LoVo (cell line): ENCODE data around the gene CYB561.
A peak's percentile ranks its signal among the peaks of the same experiment; 100 is the strongest.

Experiments used
- DNase-seq: peaks from one replicate; pipeline ENCODE4 v3.0.0-alpha.2; 2016; ENCODE audit warnings: low spot score

Gene CYB561

GRCh38 chr17:63433746-63434591 is 12.1 kb downstream of the CYB561 start:
- DNase-seq: no peak

DNA sequence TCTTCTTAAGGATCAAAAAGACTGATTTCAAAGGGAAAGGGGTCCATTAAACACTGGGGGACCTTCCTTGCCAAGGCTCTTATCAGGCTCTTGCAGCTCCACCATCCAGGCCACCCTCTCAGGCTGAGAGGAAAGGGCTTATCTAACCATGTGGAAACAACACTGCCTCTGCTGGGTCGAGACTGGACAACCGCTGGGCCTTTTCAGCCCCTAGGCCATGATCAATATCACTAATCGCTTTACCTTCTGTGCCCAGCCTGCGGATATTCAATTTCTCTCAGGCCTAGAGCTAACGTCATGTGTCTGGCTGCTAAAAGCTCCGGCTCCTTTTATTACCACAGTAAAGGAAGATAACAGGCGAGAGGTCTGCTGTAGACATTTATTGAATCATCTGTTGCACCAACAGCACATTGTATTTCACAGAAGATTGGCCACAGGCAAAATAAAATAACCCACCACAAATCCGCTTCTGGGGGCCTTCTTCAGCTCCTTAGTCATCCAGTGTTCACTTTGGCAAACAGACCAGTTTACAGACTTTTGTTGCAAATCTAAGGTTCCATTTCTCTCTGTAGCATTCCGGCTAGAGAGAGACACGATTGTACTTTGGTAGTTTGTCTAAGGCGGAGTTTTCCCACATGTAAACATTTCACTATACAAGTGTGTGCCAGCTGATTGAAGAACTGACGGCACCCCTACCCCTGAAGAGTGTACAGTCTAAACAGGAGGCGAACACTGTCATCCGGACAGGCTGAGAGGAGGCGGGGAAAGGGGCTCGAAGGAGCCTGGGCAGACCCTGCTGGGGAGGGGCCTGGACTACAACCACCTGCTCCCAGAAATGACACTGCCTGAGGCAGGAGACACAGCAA is 13.9 kb downstream of the CYB561 start:
- peak; percentile 47 for DNase-seq

GRCh38 chr17:63431618-63431938 is 14.5 kb downstream of the CYB561 start:
- DNase-seq: no peak

DNA sequence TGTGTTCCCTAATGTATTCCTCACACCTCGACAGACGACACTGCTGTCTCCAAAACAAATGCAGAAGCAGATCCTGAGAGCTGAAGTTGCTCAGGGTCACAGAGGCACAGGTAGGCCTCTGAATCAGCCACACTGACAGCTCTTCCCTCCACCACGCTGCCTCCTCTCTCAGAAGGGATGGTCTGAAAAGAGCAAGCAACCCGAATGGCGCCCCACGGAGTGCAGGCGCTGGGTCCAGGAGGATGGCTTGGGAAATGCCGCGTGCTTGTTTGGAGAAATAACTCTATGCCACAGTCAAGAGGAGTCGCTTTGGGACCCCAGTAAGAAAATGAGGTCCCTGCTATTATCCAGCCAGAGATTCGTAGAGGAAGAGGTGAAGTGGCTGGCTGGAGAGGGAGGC is 15.9 kb downstream of the CYB561 start:
- DNase-seq: no peak

GRCh38 chr17:63429766-63430165 is 16.3 kb downstream of the CYB561 start:
- DNase-seq: no peak

GRCh38 chr17:63426917-63427308 is 19.2 kb downstream of the CYB561 start:
- no peak for DNase-seq

GRCh38 chr17:63426041-63426916 is 19.8 kb downstream of the CYB561 start:
- no peak for DNase-seq

GRCh38 chr17:63425483-63425882 is 20.6 kb downstream of the CYB561 start:
- peak; percentile 75 for DNase-seq

- DNase-seq: no peak
These were observed 22.1 kb downstream of the CYB561 start for GRCh38 chr17:63423963-63424362.

DNA sequence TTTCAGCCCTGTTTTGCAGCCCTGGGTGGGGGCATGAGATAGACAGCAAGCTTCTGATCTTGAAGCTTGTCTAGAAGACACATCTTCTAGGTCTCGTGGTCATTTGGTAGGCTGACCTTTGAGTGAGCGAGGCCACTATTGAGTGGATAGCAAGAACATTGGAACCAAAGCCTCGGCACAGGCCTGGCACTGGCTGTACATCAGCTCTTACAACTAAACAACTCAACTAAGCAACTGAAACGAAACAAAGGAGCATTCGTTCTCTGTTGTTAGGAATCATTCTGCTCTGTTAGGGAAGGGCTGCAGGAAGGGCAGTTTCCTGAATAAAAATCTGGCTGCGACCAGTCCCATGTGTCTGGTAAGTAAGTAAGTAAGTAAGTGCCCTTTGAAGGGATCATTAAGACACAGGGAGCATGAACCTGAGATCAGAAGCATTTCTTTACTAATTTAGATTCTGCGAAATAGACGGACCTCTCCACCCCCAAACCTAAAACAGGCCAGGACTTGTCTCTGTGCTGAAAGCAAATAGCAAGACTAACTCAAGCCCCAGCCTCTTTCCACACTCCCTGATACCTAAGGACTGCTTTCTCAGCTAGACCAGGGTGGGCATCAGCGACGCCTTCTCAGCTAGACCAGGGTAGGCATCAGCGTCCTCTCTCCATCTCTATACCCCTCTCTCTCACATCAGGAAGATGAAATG is 22.7 kb downstream of the CYB561 start:
- DNase-seq: no peak

DNA sequence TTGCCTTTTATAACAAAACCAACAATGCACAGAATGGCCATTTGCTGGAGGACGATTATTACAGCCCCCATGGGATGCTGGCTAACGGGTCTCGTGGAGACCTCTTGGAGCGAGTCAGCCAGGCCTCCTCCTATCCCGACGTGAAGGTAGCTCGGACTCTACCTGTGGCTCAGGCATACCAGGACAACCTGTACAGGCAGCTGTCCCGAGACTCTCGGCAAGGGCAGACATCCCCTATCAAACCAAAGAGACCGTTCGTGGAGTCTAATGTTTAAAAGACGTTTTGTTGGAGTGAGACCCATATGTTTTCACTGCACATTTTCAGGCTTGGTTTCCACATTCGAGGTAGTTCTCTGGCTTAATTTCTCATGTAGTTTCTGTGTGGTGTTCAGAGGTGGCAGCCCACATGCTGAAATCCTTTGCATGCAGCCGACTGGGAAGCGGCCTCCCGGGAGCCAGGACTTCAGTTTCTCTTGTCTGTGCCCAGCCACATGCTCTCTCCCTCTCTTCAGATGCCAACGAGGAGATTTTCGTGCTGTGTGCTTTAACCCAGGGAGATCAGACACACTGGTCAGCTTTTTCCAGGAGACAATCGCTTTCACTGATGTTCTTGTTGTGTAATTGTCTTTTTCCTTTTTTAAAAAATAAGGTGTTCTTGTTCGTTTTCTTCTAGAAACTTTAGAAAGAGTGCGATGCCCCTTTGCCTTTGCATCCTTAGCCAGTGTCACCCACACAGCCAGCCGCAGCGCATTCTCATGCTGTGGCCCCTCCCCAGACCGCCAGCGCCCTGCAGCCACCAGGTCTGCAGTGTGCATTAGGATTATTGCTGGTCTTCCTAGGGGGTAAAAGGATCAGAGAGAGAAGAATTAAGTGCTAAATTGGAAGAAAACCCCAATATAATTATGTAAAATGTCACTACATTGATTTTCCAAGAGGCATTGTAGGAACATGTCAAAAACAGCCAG is 24.1 kb downstream of the CYB561 start:
- DNase-seq: no peak

GRCh38 chr17:63420868-63421680 is 25.0 kb downstream of the CYB561 start:
- no peak for DNase-seq

- DNase-seq: no peak
These were observed 25.9 kb downstream of the CYB561 start for GRCh38 chr17:63419949-63420867.

DNA sequence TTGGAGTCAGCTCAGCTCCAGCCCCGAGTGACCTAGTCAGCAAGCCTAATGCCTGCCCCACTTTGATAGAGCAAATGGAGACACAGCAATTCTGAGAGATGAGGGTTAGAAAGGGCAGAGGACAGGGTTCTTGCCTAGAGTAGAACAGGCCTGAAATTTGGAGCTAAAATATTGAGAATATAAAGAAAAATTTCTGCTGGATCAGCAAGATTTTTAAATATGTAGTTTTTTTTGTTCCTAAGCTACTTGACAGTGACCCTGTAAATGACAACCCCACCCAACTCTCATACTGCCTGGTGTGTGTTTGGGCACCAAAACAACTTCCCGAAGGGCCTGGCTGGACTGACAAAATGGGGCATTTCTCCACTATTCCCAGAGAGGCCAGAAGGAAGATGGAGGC is 26.7 kb downstream of the CYB561 start:
- DNase-seq: no peak

DNA sequence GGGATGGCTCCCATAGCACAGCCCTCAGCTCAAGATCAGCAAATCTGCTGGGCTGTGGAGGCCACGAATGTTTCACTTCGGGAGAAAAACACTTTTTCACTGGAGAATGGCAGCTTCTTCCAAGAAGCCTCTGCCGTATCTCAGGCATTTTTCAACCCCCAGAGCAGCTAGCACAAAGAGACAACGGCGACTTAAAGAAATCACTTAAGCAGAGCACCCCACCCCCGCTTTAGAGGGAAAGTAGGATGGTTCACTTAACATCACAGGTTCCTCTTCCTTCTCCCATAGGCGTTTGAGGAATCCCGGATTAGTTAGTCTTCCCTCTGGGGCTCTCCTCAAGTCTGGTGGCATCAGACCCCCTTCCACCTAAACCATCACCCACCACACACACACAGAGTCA is 27.6 kb downstream of the CYB561 start:
- DNase-seq: no peak

GRCh38 chr17:63414222-63414621 is 31.9 kb downstream of the CYB561 start:
- DNase-seq: no peak

DNA sequence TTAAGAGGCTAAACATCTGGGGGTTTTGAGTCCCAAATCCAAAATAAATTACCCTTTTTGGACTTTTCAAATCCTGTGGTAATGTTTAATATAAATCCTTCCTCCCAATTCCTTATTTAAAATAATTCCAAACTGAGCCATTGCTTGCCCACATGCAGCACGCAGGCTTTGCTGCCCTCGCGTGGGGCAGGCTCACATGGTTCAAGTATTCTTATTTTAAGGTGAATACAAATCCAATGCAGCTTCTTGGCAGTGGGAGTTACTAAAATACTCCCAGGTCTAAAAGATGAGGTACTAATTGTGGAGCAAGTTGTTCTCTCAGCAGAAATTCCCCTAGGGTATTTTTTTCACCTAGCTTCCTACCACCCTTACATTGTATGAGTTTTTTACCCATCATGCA is 33.0 kb downstream of the CYB561 start:
- no peak for DNase-seq

DNA sequence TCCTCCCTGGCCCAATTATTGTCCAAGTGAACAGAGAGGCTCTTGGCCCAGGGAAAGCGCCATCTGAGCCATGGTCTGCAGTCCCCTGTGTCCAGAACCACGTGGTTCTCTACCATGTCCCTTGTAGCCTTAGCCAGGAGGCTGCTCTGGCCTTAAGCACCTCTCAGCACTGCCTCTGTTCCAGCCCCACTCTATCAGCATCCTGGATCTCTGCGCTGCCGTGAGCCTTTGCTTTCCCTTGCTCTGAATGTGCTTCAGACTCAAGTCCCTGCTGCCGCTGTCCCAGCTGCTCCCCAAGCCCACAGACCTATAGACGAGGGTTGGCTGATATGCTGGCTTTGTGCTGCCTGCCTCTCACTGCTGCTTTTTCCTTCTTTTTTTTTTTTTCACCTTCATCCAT is 33.9 kb downstream of the CYB561 start:
- no peak for DNase-seq
